Cardiac fibroblast (primary cell): ENCODE data around the gene NUDT1.

Experiments used
- DNase-seq, 2 donors: peaks; one replicate each; pipeline versions ENCODE4 v3.0.0 to v3.0.0-alpha.2; 2010; ENCODE audit warnings: low read depth in 2 of 2
- H3K4me3 ChIP-seq, 2 donors: replicated peaks in 1 of 2; 1 replicate in 1 of 2; 2 replicates in 1 of 2; pipeline ENCODE4 v1.5.1; 2011; ENCODE audit warnings: low read depth in 2 of 2, low read length in 2 of 2, mild to moderate bottlenecking in 2 of 2, moderate library complexity in 1 of 2
- CTCF ChIP-seq: IDR thresholded peaks from one replicate; pipeline ENCODE4 v1.5.1; 2011; ENCODE audit warnings: low read depth, mild to moderate bottlenecking, low read length, inconsistent platforms

Gene NUDT1

DNA sequence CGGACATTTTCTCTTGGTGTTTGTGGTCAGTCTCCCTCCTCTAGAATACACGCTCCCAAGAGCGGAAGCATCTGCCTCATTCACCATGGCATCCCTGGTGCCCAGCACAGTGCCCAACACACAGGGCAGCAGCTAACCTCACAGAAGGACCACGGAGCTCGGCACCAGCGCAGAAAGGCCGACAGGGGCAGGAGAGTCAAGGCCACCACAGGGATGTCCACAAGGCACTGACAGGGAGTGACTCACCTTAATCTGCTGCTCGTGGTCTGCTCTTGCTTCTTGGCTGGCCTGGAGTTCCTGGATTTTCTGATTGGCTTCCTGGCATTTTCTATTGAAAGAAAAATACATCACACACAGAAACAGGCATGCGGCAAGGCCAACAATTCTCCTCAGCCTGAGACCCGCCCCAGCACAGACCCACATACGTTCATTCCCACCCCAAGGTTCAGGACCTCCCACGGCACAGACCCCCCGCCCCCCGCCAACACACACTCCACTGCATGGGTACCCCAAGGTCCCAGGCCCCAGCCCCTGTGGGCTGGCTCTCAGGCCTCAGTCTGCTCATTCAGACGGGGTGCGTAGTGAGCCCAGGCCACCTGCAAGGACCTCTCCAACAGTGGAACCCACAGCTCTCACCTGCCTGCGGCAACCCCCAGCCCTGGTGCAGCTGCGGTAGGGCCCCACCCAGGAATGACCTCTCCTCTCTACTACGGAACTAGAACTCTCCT is 24.1 kb upstream of the NUDT1 start:
- DNase-seq: no peak
- no peak overlapping the region for H3K4me3 ChIP-seq

GRCh38 chr7:2218444-2218785 is 23.6 kb upstream of the NUDT1 start:
- no peak overlapping the region for H3K4me3 ChIP-seq
- no peak for TF ChIP-seq CTCF
- no peak for DNase-seq

More for the DNA sequence above, 24.1 kb upstream of the NUDT1 start:
- no peak for TF ChIP-seq CTCF

GRCh38 chr7:2219136-2219535 is 22.9 kb upstream of the NUDT1 start:
- no peak overlapping the region for H3K4me3 ChIP-seq
- TF ChIP-seq CTCF: no peak
- no peak for DNase-seq

DNA sequence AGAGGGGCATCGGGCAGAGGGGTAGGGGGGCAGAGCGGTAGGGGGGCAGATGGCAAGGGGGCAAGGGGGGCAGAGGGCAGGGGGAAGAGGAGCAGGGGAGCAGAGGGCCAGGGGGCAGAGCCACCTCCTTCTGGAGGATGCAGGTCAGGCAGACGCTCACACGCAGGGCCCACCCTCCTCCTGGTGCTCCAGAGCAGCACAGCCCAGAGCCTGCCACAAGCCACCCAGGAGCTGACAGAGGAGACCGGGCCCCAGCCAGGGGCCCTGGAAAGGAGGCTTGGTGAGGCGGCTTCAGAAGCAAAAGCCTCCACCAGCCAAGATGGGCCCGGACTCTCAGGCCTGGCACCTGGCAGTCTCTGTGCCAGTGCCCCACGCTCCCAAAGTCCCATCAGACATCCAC is 22.4 kb upstream of the NUDT1 start:
- no peak for DNase-seq
- no peak for TF ChIP-seq CTCF
- H3K4me3 ChIP-seq: no peak overlapping the region

GRCh38 chr7:2220030-2220429 is 22.0 kb upstream of the NUDT1 start:
- no peak overlapping the region for H3K4me3 ChIP-seq
- TF ChIP-seq CTCF: no peak
- no peak for DNase-seq

DNA sequence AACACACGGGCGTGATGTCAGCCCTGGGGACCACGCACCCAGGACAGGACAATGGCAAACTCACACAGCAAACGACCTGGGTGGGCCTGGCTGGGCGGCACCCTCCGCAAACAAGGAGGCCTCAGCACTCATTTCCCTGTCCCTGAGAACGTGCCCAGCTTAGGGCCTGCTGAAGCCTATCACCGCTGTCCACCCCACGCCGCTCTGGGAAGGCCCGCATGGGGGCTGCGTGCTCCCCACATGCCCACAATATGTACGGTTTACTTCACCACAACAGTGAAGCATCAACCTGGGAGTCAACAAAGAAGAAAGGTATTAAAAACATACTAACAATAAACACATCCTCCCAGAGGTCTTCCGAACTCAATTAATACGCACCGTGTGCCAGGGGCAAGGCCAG is 21.5 kb upstream of the NUDT1 start:
- no peak overlapping the region for H3K4me3 ChIP-seq
- DNase-seq: no peak
- no peak for TF ChIP-seq CTCF

- no peak for DNase-seq
- no peak for TF ChIP-seq CTCF
- H3K4me3 ChIP-seq: no peak overlapping the region
Measured at GRCh38 chr7:2220954-2221353, 21.1 kb upstream of the NUDT1 start.
